NCI-H1694 (cell line): Measurements from ENCODE around the gene PCP4L1.

ENCODE experiments used
- DNase-seq: peaks from one replicate; lab custom pipeline; 2025; lab: John Stamatoyannopoulos, UW

Gene PCP4L1

DNA sequence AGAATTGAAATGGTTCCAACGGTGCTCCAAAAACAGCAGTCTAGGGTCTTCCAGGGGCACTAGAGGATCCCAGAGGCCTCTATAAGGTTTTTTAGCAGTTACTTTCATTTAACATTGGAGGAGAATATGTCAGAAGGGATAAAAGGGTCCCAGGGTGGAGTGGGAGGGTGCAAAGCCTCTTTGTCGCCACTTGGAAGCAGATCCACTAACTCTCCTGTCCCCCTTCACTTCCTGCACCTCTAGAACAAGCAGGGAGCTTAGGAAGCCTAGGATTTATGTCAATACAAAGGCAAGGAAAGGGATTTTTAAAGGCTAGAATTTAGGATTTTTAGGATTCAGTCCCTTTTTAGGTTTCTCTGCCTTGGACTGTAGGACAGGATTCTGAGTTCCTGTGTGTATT, 8.3 kb downstream of the PCP4L1 start:
- no peak for DNase-seq

DNA sequence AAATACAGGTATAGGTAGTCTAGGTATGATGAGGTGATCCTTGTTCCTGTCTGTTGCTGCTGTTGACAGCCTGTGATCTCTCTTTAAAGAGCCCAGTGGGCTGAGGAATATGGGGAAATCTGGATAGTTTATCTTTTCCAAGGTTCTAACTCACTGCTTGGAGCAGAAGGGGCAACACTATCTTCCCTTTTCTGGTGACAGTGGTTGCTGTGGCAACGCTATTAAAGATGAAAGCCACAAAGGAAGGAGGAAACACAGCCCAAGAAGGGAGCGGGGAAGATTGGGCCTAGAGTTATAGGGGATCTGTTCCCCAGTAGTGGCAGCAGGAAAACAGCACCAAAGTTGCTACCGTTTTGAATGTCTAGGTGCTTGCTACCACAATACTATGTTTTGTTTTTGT, 8.8 kb downstream of the PCP4L1 start:
- DNase-seq: no peak

DNA sequence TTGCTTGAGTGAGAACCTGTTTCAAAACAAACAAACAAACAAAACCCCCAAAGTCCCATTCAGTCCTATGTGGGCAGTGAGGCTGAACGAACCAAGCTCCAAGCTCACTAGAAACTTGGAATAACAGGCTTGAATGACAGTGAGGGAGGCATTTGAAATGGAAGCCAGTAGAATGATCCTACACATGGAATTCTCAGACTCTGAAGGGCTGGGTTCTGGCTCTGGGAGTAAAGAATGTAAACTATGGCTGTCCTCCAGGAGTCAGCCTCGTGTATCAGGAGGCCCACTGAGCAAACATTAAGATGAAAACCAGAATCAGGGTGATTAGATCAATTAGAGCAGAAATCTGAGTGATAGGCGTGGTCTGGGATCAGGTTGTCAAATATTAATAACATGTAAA, 14.9 kb downstream of the PCP4L1 start:
- DNase-seq: no peak

DNA sequence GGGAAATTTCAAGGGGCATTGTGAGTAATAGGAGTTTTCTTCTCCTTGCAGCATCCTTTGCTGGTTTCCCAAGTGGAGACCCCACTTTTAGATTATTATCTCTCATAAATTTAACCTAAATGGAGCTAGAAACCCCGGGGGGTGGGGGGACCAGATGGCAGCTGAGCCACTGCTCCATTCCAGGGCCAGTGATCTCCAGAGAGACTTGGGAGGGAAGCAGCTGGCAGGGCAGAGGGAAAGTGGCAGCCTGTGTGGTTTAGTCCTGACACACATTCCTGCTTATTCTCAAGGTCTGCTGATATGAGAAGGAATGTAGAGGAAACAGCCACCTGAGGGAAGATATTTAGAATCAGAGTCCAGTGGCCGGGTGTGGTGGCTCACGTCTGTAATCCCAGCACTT, 16.3 kb downstream of the PCP4L1 start:
- peak; percentile 53 for DNase-seq

DNA sequence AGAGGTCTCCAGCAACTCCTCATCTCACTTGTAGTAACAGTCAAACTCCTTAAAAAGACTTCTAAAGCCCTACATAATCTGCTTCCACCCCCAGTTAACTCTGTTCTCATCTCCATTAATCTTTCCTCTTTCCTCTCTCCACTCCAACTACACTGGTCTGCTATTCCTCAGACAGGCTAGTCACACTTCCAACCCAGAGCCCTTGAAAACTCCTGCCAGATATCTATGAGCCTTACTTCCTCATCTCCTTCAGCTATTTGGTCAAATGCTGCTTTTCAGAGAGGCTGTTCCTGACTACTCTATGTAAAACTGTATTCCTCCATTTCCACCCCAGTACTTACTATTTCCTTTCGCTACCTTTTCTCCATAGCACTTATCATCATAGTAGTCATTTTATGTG, 24.4 kb downstream of the PCP4L1 start:
- DNase-seq: no peak

DNA sequence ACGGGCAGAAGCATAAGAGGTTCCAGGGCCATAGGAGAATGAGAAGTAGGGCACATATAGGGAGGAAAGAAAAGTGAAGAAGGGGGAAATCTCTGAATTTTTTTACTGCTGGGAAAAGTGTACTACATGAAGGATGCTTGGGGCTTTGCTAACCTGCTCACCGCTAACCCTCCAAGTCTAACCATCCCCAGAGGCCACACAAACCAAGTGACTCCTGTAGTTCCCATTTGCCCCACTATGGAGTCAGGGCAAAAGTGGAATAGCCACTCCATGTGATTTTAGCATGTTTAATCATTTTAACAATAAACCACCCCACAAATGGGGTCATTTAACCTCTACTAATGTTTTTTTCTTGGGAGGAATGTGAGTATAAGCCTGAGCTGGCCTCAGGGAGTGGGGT, 26.6 kb downstream of the PCP4L1 start:
- DNase-seq: no peak

DNA sequence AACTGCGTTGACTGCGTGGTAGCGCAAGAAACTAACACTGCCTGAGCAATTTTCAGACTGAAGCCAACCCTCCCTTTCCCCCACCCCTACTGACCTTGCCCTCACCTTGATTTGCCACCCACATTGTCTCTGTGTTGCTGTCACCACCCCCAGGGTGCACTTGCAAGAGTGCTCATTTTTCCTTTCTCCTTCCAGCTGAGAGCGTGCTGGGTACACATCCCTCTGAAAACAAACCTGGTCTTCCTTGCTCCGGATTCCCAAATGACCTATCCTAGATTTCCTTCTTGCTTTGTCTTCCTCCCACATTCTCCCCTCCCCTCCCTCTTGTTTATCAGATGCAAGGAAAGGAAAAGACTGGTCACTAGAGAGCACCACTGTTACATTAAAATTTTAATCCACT, 27.0 kb downstream of the PCP4L1 start:
- DNase-seq: no peak

DNA sequence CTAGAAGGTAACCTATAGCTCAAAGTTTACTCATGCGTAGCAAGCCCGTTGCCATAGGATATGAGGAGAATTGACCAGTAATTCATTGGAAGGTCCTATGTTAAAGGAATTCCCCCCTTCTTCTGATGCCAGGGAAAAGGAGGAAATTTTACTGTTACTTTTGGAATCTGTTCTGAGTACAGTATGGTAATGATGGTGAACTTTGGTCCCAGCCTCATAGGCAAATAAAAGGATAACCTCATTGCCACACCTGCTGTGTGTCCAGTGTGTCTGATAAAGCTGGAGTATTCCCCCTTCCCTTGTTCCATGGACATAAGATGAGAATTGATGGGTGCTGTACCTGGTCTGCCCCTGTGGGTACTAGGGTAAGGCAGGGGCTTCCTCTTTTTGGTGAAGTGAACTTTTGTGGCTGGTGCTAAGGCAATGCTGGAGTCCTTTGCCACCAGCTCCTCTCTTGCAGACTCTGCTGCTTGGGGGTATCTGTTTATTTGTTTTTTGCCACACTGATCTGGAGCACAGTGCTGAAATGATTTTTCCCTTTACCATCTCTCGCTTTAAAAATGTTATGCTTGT, 29.0 kb downstream of the PCP4L1 start:
- no peak for DNase-seq

DNA sequence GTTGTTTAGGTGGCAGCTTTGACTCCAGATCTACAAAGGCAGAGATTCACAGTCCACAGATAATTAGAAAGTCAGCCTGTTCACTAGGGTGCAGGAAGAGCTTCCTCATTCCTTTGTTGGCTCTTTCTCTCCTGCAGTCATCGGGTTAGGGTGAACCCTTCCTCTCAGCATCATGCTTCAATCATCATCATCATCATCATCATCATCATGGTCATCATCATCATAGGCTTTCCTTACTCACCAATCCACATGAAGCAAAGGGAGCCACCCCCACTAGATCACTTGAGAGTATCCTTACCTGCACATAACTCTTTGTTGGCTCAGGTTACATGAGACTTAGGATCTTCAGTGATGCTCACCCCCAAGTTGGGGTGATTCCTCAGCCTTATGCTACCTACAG, 32.2 kb downstream of the PCP4L1 start:
- no peak for DNase-seq

DNA sequence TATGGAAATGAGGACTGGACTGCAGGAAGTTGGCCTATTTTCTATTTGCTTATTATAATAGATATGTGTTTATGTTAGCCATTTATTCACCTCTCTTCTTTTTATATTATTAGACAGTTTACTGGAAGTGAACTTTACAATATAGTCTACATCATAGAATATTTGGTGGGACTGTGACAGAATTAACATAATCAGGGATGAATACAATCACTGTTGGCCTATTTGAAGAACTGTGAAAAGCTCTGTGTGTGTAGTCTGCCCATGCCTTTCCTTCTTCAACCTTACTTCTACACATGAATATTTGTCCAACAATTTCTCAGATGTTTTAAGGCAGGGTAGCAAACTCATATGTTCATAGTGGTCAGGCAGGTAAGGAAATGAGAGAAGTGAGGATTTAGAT, 38.9 kb downstream of the PCP4L1 start:
- DNase-seq: no peak

DNA sequence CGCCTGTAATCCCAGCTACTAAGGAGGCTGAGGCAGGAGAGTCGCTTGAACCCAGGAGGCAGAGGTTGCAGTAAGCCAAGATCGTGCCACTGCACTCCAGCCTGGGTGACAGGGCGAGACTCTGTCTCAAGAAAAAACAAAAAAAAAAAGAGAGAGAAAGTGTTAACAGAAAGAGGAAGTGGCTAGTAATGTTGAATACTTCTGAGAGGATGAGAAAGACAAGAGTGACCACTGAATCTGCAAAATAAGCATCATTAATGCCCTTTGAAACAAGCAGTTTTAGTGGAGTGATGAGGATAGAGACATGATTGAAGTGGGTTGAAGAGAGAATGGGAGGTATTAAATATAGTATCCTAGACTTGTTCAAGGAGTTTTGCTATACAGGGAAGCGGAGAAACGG, 39.6 kb downstream of the PCP4L1 start:
- DNase-seq: no peak

DNA sequence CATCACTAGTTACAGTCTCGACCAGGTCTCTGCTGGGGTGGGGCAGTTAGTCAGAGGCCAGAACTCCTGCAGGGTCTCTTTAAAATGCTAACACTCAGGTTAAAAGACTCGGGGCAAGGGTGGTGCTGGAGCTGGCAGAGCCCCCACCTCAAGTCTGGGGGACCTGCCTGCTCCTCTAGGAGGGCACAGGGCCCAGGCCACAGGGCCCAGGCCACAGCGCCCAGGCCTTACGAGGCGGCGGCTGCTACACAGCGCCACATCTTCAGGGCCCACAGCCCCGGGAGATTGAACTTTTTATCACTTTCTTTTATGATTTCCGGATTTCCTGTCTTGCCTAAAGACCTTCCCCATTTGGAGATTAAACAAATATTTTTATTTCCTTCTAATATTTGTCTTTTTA, 40.8 kb downstream of the PCP4L1 start:
- DNase-seq: no peak

DNA sequence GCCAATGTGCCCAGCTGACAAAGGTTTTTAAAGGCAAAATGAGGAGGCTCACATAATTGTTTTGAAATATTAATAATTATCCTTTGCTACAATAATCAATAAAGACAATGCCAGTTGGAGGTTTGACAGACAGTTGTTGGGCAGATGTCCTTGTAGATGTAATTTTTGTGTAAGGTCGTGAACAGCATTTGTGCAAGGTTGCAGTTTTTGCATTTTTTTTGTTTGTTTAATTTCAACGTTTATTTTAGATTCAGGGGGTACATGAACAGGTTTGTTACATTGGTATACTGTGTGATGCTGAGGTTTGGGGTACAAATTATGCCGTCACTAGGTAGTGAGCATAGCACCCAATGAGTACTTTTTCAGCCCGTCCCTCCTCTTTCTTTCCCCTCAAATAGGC, 41.9 kb downstream of the PCP4L1 start:
- DNase-seq: no peak

DNA sequence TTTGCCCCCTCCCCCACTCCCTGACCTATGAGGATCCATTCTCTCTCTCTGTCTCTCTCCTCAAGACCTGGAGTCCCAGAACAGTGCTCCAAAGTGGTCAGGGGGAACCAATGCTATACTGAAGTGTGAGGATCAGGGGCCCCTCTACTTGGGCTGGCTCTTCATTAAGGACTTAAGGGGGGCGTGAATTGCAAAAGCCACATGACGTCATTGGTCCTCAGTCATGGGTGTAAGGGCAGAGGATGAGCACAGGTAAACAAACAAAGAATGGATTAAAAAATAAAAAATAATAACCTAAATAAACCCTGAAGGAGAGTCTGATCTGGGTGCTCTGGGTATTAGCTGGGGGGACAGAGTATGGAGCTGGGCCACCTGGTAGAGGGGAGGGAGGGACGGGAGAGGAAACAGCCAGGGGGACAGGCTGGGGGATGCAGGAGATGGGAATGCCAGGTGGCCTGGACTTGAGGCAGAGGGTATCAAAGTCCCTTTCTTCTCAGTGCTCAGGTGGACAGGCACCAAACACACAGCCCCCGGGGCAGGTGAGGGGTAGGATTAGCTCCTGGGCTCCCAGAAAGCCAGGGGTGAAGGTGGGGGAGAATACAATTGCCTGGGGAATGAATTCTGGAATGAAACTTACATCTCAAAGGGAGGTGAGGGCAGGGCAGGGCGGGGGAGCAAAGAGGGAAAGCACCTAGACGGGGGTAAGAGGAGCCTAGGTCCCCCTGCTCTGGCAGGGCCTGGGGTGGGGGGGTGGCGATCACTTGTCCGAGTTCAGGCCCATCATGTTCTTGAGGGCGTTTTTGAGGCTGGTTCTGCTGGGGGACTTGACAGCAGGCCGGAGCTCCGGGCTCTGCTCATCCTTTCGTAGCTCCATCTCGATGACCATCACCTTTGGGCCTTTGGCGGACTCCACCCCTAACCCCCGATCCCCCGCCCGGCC, 46.7 kb downstream of the PCP4L1 start:
- DNase-seq: no peak

DNA sequence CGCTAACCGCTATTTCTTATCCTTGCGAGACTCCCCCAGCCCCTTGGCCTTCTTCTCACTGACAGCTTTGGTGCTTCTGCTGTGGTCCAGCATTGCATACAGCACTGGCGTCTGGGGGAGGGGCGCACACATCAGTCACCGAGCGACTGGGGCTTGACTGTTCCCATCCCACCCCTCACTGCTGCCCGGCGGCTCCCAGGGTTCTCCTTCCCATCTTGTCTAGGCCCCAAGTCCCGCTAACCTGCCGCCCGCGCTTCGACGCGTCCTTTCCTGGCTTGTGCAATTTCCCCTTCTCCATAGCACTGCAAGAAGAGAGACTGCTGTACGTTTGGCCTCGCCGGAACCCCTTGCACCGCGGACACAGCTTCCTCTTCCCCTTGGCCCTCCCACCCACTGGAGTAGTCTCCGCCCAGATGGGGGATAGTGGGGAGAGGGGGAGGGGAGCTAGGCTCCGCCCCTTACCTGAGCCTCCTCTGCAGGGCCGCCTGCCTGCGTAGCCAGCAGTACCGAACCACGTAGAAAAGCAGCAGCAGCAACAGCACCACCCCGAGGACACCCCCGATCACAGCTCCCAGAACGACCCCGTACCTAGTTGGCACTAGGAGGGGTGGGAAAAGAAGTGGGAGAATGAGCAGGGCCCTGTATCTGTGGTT, 47.4 kb downstream of the PCP4L1 start:
- no peak for DNase-seq

DNA sequence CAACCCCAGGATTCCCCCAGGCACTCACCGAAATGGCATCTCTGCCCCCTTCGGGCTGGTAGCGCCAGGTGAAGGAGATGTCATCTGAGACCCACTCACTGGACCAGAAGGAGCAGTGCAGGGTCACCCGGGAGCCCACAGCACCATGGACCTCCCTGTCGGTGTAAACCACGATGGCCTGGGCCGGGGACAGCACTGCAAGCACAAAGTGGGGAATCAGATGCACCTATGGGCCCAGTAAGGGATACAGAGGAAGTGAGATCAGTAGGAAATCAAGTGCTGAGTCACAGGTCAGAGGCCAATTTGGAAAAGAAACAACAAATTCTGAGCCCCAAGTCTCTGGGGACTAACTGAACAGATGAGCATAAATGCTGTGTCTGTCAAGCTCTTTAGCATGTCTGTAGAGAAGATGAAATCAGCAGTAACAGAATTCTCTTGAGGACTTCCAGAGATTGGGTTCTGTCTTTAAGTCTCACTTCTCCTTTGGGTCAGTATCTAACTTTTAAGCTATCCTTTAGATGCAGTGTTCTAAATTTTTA, 48.8 kb downstream of the PCP4L1 start:
- DNase-seq: no peak

DNA sequence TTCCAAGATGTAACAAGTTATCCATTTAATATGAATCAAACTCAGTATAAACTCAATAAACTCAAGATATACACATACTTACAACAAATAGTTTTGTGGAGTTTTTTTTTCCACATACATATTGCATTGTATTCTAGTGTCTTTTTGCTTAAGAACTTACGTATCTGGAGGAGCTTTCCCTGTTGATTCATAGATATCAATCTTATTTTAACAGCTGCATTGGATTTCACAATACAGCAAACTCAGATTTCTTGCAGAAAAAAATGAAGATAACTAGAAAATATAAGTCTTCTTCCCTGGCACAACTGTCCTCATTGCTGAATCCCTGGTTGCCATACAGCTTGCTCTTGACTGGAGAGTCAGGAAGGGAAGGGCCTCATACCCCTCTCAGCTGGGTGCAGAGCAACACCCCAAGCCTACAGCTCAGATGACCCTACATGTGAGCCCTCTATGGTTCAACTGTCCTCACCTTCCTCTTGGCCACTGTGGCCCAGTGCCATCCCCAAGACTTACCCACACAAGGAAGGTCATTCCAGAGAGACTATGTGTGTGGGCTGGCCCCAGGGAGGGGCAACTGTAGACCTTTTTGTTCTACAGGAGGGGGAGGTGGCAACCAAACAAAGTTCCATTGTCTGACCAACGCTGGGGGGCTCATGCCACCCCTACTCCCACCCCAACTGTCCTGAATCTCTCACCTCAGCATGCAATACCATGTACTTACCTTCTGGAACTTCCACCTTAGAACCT, 49.5 kb downstream of the PCP4L1 start:
- DNase-seq: no peak

DNA sequence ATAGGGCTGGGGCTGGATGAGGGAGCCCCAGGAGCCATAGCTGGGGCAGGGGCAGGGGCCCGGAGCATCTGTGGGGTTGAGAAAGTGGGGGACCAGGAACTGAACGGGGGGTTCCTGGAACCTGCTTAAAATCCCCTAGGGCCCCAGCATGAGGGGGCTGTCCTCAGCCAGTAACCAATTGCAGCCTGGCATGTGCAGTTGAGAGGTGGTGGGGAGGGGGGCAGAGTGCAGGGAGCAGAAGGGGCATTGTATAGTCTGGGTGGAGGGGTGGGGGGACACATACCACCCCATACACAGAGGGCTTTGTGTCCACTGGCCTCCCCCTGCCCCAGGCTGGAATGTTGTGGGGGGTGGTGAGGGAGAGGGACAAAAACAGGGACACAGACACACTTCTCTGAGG, 51.3 kb downstream of the PCP4L1 start, which contains the start of gene MPZ:
Gene MPZ (minus strand): TSS at position 101 of the 400 bp plus-strand sequence. CDS start 63 bp downstream, at position 38.
- DNase-seq: no peak

DNA sequence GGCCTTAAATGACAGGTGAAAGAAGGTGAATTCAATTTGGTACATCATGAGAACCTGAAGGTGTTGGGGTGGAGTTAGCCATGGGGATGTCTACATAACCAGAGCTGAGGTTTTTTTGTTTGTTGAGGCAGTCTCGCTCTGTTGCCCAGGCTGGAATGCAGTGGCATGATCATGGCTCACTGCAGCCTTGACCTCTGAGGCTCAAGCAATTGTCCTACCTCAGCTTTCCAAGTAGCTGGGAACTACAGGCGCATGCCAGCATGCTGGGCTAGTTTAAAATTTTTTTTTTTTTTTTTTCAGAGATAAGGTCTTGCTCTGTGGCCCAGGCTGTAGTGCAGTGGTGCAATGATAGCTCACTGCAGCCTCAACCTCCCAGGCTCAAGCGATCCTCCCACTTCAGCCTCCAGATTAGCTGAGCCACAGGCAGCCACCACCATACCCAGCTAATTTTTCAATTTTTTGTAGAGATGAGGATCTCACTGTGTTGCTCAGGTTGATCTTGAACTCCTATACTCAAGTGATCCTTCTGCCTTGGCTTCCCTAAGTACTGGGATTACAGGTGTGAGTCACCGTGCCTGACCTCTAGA, 53.1 kb downstream of the PCP4L1 start:
- no peak for DNase-seq

DNA sequence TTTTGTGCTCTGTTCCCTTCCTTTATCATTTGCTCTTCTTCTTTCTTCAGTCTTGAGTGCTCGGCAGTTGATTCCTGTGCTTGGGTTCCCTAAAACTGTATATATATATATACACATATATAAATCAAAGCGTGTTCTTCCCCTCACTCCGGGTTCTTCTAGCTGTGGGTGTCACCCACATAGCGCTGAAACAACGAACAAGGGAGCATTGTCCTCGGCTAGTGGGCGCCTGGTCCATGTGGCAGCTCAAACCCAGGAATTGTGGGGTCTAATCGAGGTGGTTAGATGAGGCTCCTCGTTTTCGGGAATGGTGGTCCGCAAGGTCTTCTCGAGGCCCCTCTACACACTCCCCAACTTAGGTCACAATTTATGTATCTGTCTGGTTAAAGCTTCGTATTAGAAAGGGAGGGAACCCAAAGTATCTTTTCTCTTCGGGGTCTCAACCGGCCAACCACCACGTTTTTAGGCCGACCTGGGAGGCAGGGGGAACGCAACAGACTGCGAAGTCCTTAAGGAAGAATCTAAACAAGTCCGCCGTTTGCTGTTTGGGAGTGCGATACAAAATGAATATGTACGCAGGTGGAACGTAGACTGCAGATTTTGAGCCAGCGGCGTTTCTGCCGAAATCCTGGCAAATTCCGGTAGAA, 55.1 kb downstream of the PCP4L1 start:
- no peak for DNase-seq
